ENCODE results near the gene ACTMAP. TPM values are rescaled to one million over a fixed set of nuclear protein-coding genes. Genes with fewer than 3 reads are reported as not detected.

Gene ACTMAP
- total RNA-seq, 1 experiment from 2014 or later = 16.8 TPM

DNA sequence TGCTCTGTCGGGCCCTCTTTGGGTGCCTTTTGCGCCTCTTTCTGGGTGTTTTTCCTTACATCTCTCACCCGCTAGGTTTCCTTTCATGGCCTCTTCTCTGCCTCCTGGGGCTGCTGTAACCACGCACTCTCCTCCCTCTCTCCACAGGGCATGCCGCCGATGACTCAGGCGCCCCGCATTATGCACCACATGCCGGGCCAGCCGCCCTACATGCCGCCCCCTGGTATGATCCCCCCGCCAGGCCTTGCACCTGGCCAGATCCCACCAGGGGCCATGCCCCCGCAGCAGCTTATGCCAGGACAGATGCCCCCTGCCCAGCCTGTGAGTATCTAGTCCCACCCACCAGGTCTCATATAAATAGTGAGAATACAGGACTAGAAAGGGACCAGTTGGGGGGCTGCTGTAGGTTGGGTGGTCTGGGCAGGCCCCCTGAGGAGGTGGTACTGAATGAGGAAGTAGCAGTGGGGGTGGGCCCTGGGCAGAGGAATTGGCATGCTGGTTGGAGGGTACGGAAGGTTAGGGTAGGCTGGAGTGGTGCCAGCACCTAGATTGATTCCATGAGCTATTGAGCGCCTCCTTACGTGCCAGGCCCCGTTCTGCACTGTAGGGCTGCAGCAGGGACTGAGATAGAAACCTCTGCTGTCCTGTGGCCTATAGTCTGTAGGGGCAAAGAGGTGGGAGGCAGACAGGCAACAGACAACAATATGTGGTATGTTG, 12.6 kb upstream of the ACTMAP start:
- H3K4me1 ChIP-seq (ENCODE audit: control insufficient read depth in 1 of 2, insufficient read depth in 2 of 2, low read length in 2 of 2) = no peaks in the 10 kb centered on the region
- H4K20me1 ChIP-seq (ENCODE audit: insufficient read depth) = 0 out of 2 replicates have a peak, but pooled peaks cover 3% of the 10 kb centered on the region
- TF ChIP-seq POLR2A (IDR thresholded peaks at IDR 0.05; ENCODE audit: borderline replicate concordance, extremely low read depth, insufficient read depth, insufficient read length) = no peak
- TF ChIP-seq SIN3A (IDR thresholded peaks at IDR 0.05; ENCODE audit: low read depth) = no peak
- TF ChIP-seq, protein P1, sequence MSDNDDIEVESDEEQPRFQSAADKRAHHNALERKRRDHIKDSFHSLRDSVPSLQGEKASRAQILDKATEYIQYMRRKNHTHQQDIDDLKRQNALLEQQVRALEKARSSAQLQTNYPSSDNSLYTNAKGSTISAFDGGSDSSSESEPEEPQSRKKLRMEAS (IDR thresholded peaks at IDR 0.05) = no peak
- no peak for TF ChIP-seq ZNF274 (IDR thresholded peaks at IDR 0.05; ENCODE audit: low read depth, low read length)
- no peak for TF ChIP-seq ZFX (IDR thresholded peaks at IDR 0.05)
- no peak for TF ChIP-seq EGR1 (IDR thresholded peaks at IDR 0.05; ENCODE audit: low read depth)
- no peak for TF ChIP-seq CBX3 (IDR thresholded peaks at IDR 0.05; ENCODE audit: low read depth)
- TF ChIP-seq, protein P2, sequence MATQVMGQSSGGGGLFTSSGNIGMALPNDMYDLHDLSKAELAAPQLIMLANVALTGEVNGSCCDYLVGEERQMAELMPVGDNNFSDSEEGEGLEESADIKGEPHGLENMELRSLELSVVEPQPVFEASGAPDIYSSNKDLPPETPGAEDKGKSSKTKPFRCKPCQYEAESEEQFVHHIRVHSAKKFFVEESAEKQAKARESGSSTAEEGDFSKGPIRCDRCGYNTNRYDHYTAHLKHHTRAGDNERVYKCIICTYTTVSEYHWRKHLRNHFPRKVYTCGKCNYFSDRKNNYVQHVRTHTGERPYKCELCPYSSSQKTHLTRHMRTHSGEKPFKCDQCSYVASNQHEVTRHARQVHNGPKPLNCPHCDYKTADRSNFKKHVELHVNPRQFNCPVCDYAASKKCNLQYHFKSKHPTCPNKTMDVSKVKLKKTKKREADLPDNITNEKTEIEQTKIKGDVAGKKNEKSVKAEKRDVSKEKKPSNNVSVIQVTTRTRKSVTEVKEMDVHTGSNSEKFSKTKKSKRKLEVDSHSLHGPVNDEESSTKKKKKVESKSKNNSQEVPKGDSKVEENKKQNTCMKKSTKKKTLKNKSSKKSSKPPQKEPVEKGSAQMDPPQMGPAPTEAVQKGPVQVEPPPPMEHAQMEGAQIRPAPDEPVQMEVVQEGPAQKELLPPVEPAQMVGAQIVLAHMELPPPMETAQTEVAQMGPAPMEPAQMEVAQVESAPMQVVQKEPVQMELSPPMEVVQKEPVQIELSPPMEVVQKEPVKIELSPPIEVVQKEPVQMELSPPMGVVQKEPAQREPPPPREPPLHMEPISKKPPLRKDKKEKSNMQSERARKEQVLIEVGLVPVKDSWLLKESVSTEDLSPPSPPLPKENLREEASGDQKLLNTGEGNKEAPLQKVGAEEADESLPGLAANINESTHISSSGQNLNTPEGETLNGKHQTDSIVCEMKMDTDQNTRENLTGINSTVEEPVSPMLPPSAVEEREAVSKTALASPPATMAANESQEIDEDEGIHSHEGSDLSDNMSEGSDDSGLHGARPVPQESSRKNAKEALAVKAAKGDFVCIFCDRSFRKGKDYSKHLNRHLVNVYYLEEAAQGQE (IDR thresholded peaks at IDR 0.05; ENCODE audit: low read depth) = no peak
- TF ChIP-seq JUND (IDR thresholded peaks at IDR 0.05) = no peak
- H3K79me2 ChIP-seq (ENCODE audit: insufficient read depth, low read length) = peaks cover 62% of the 10 kb centered on the region
- H3K4me2 ChIP-seq (ENCODE audit: low read length) = no peak overlapping the region
- no peak overlapping the region for H3K27ac ChIP-seq (ENCODE audit: low read depth, low read length)
- intact Hi-C loops (cut with micrococcal nuclease) = no loop called here
- H2AFZ ChIP-seq (ENCODE audit: low read depth, low read length, poor library complexity, severe bottlenecking) = no peak overlapping the region
- H3K4me3 ChIP-seq (replicated peaks in 1 of 2; ENCODE audit: low read depth in 1 of 2, low read length in 2 of 2) = no peak overlapping the region
- ATAC-seq = no peak
- ChIA-PET RAD21 (ENCODE audit: low non-redundant PET in 1 of 2, low total read pairs in 2 of 2, uncharacterized antibody in 2 of 2, unreplicated experiment in 2 of 2) (no interaction called here), CTCF (no interaction called here), POLR2A (no interaction called here)
- H3K9me2 ChIP-seq (ENCODE audit: insufficient read depth) = no peaks in the 10 kb centered on the region
- peaks cover 74% of the 10 kb centered on the region in 2 experiments for H3K36me3 ChIP-seq (ENCODE audit: control insufficient read depth in 1 of 2, insufficient read depth in 2 of 2, low read length in 2 of 2)
- H3K27me3 ChIP-seq (ENCODE audit: insufficient read depth, low read length) = no peaks in the 10 kb centered on the region
- no peak for DNase-seq (ENCODE audit: low read depth, low spot score)
- no peak overlapping the region for H3K9ac ChIP-seq (ENCODE audit: low read length)
- no TSS peak for BruUV-seq (replicated peaks)
- no peaks in the 10 kb centered on the region for H3K9me3 ChIP-seq (ENCODE audit: control insufficient read depth in 1 of 2, insufficient read depth in 1 of 2, low read depth in 1 of 2, low read length in 2 of 2)
